Right atrium auricular region (tissue), 2 donors: Measurements from ENCODE around the gene CSF1. TPM values are rescaled to one million over a fixed set of nuclear protein-coding genes. Genes with fewer than 3 reads are reported as not detected.
A peak's percentile ranks its signal among the peaks of the same experiment; 100 is the strongest.

Experiments
- DNase-seq: peaks from one replicate; pipeline ENCODE4 v3.0.0-alpha.2; 2019; ENCODE audit warnings: low spot score
- H3K27ac ChIP-seq, 2 donors: fragments of 200-600 bp; sonication (generic); 1 replicate in 1 of 2; 2 replicates in 1 of 2; pipeline ENCODE4 v1.5.1; 2016 to 2019
- H3K27me3 ChIP-seq, 2 donors: fragments of 200-600 bp; sonication (generic); one replicate each; pipeline versions ENCODE4 v1.5.1 to v1.6.0; 2017 to 2019
- H3K36me3 ChIP-seq: fragments of 200-600 bp; sonication (generic); one replicate; pipeline ENCODE4 v1.5.1; 2016
- H3K4me1 ChIP-seq, 2 donors: fragments of 200-600 bp; sonication (generic); one replicate each; pipeline versions ENCODE4 v1.5.1 to v1.6.0; 2017 to 2019
- H3K4me3 ChIP-seq, 2 donors: fragments of 200-600 bp; sonication (generic); 1 replicate in 1 of 2; 2 replicates in 1 of 2; pipeline ENCODE4 v1.5.1; 2017 to 2019; ENCODE audit warnings: mild to moderate bottlenecking in 1 of 2, moderate library complexity in 1 of 2
- H3K9me3 ChIP-seq, 2 donors: fragments of 200-600 bp; sonication (generic); one replicate each; pipeline ENCODE4 v1.5.1; 2019
- total RNA-seq, 2 donors: library from RNA; depleted of rRNA; stranded (reverse); fragments of >200 nt; gene quantifications; one replicate each; pipeline ENCODE4 v1.1.0, GENCODE V29; 2016
- TF ChIP-seq, protein P1 (sequence below), 2 donors: fragments of 200-600 bp; sonication (generic); IDR thresholded peaks; one replicate each; pipeline ENCODE4 v1.5.1; 2019; ENCODE audit warnings: antibody characterized with exemption in 2 of 2

Gene CSF1
- total RNA-seq, 2 donors from 2014 or later: 31.4 to 48.4 TPM

DNA sequence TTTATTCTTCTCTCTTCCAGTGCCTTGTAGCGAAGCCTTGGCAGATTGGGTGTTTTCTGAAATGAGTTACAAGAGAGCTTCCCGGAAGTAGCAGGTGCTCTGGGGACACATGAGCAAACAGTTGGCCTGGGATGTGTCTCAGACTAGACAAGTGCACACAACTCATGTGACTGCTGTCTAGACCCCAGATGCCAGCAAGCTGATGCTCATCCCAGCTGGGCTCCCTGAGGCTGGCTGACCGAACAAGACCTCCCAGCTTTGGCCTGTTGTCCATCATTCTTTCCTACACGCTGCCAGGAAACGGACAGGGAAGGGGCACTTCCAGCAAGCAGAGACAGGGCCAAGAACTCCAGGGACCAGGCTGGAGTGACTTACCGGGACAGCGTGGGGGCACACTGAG lies 18.7 kb upstream of the CSF1 start:
- peak overlapping the region in 1 of 2 donors; percentile 27 for H3K27ac ChIP-seq
- H3K36me3 ChIP-seq: no peaks in the 10 kb centered on the region
- DNase-seq: no peak
- H3K4me3 ChIP-seq: no peak overlapping the region
- TF ChIP-seq, protein P1, sequence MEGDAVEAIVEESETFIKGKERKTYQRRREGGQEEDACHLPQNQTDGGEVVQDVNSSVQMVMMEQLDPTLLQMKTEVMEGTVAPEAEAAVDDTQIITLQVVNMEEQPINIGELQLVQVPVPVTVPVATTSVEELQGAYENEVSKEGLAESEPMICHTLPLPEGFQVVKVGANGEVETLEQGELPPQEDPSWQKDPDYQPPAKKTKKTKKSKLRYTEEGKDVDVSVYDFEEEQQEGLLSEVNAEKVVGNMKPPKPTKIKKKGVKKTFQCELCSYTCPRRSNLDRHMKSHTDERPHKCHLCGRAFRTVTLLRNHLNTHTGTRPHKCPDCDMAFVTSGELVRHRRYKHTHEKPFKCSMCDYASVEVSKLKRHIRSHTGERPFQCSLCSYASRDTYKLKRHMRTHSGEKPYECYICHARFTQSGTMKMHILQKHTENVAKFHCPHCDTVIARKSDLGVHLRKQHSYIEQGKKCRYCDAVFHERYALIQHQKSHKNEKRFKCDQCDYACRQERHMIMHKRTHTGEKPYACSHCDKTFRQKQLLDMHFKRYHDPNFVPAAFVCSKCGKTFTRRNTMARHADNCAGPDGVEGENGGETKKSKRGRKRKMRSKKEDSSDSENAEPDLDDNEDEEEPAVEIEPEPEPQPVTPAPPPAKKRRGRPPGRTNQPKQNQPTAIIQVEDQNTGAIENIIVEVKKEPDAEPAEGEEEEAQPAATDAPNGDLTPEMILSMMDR (IDR thresholded peaks at IDR 0.05): no peak
- H3K9me3 ChIP-seq: no peaks in the 10 kb centered on the region
- H3K4me1 ChIP-seq: peaks cover 0 to 55% of the 10 kb centered on the region in 2 donors
- no peaks in the 10 kb centered on the region for H3K27me3 ChIP-seq

- Histone ChIP-seq H3K27ac (peak overlapping the region in 1 of 2 donors; percentile 27), H3K27me3 (no peaks in the 10 kb centered on the region), H3K4me3 (no peak overlapping the region), H3K4me1 (peaks cover 0 to 62% of the 10 kb centered on the region in 2 donors), H3K36me3 (no peaks in the 10 kb centered on the region), H3K9me3 (no peaks in the 10 kb centered on the region)
- no peak for DNase-seq
- TF ChIP-seq, protein P1 (IDR thresholded peaks at IDR 0.05): no peak
These were observed 17.9 kb upstream of the CSF1 start for GRCh38 chr1:109892561-109893368.

DNA sequence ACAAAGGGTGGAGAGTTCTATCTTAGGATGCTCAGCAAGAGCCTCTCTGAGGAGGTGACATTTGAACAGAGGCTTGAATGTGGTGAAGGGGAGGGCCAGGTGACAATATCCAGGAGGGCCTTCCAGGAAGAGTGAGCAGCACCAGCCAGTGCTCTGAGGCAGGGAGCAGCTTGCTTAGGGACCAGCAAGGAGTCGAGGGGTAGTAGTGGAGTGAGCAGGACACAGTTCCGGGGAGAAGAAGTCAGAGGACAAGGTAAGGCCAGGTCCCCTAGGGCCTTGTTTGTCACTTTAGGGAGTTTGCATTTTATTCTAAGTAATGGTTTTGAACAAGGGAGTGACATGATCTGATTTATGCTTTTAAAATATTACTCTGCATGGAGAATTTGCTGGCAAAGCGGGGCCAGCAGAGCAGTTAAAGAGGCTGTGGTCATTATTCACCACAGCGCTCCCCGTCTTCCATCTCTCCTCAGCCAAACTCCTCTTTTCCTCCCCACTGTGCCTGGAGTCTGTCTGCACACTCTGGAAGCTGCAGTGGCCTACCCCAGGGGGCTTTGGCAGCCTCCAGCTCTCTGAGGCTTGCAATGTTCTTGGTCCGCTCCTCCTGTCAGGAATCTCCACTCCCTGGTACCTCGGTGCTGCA lies 17.0 kb upstream of the CSF1 start:
- peaks cover 0 to 68% of the 10 kb centered on the region in 2 donors for H3K4me1 ChIP-seq
- H3K27ac ChIP-seq: no peak overlapping the region
- no peak for DNase-seq
- H3K36me3 ChIP-seq: no peaks in the 10 kb centered on the region
- H3K4me3 ChIP-seq: no peak overlapping the region
- TF ChIP-seq, protein P1 (IDR thresholded peaks at IDR 0.05): no peak
- H3K9me3 ChIP-seq: no peaks in the 10 kb centered on the region
- no peaks in the 10 kb centered on the region for H3K27me3 ChIP-seq

DNA sequence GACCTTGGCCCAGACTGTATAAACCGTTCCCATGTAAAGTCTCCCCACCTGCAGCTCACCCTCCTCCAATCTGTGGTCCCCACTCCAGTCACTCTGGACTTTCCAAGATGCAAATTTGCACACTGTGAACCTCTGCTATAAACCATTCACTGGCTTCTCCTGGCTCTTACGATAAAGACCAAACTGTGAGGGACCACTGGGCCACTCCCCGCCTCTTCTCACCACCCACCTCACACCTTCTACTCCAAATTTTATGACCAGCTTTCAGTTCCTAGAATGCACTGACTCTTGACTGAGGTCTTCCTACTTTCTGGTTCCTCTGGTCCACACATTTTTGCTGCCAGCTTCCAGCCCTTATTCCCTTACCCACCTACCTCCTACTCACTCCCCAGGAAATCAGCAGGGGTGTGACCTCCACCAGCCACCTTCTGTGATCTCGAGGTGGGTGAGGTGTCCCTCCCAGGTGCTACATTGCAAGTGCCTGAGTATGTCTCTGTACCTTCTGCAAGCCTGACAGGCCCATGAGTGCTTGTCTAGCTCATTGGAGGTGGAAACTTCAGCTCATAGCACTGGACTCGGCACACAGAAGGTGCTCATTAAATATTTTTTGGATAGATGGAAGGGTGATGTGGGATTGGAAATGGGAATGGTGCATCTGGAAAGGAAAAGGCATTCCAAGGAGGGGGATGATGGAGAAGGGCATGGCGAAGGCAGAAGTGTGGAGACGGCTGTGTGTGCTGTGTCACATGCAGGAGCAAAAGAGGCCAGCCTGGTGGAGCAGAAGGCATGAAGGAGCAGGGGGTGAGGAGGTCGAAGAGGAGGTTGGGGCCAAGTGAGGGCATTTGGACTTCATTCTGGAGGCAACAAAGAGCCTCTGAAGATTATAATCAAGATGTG lies 15.6 kb upstream of the CSF1 start:
- no peak for DNase-seq
- Histone ChIP-seq H3K36me3 (no peaks in the 10 kb centered on the region), H3K4me1 (peaks cover 0 to 68% of the 10 kb centered on the region in 2 donors), H3K9me3 (no peaks in the 10 kb centered on the region), H3K27me3 (no peaks in the 10 kb centered on the region), H3K4me3 (no peak overlapping the region), H3K27ac (peak overlapping the region; percentile 2 to 56)
- TF ChIP-seq, protein P1 (IDR thresholded peaks at IDR 0.05): no peak

- Histone ChIP-seq H3K36me3 (no peaks in the 10 kb centered on the region), H3K4me1 (peaks cover 0 to 60% of the 10 kb centered on the region in 2 donors), H3K27me3 (no peaks in the 10 kb centered on the region), H3K4me3 (no peak overlapping the region), H3K27ac (peak overlapping the region; percentile 47 to 56), H3K9me3 (no peaks in the 10 kb centered on the region)
- DNase-seq: no peak
- TF ChIP-seq, protein P1 (IDR thresholded peaks at IDR 0.05): no peak
These were observed 14.7 kb upstream of the CSF1 start for GRCh38 chr1:109895720-109896504.
